H1 (cell line): ENCODE data around the gene MICU1. TPM values are rescaled to one million over a fixed set of nuclear protein-coding genes. Genes with fewer than 3 reads are reported as not detected.

ENCODE experiments used
- ATF3 ChIP-seq: IDR thresholded peaks from 2 replicates; pipeline ENCODE4 v1.6.1; 2011; ENCODE audit warnings: low read depth, mild to moderate bottlenecking, low read length; ENCODE audit not compliant: insufficient read depth
- CREB1 ChIP-seq: IDR thresholded peaks from 2 replicates; pipeline ENCODE4 v1.6.1; 2012; ENCODE audit warnings: inconsistent platforms
- polyA plus RNA-seq, 7 experiments: library from polyadenylated mRNA; depleted of rRNA in 3 of 7; stranded (reverse) in 5 of 7; unstranded in 2 of 7; fragments of >200 nt in 5 of 7; fragments of 200-250 nt in 2 of 7; gene quantifications; 1 replicate in 5 of 7; 2 replicates in 1 of 7; 4 replicates in 1 of 7; pipeline versions ENCODE4 v1.2.1 to v1.2.3, GENCODE V29; 2011 to 2013; ENCODE audit warnings: missing spikeins in 2 of 7, mixed read lengths in 2 of 7
- total RNA-seq: library from RNA; stranded (reverse); fragmentation: NEBNext Ultra II Directional; extraction: Animal tissue kit (Norgen Biotek cat#: 25700); gene quantifications from 2 replicates; pipeline ENCODE4 v1.2.1, GENCODE V29; 2021

MICU1 gene
- total and polyA plus RNA-seq, 2 of the 8 experiments (the other 6 are each of a cell fraction or from before 2014, with no cell fraction given) = 18.0 to 36.7 TPM

GRCh38 chr10:72484521-72484920 lies 141.4 kb downstream of the MICU1 start (continued):
- TF ChIP-seq ATF3 (no peak), CREB1 (no peak)
